Activated CD4-positive, alpha-beta T cell treated with anti-CD3 and anti-CD28 coated beads, Interleukin-2, amount 50 U/mL, for 16 hours (primary cell): ENCODE results near the gene BANK1.
A peak's percentile ranks its signal among the peaks of the same experiment; 100 is the strongest.

Experiments
- DNase-seq: peaks from one replicate; pipeline ENCODE4 v3.0.0-alpha.2; 2020

Gene BANK1

DNA sequence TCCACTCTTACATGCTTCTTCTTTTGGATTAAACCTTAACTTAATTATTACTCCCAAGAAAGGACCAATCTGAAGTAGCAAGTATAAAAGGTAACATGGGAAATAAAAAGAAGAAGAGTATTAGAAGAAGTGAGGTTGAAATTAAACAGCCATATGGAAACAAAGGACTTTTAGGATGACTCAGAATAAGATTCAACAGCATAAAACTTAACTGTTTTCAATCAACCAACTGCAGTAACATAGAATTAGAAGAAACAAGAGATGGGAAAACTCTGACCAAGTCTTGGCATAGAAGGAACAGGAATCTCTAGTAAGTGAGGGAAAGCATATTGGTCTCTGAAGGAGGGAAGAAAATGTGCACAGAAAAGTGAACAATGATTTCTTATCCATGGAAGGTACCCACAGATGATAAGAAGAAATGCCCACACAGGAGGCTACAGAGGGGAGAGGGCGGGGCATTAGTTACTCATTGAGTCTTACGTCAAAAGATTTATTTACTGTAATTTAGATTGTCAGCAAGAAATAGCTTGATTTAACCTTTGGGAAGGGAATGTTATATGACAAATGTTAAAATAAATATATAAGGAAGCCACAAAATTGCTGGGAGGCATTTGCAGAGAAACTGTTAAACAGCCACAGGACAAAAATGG is 177.3 kb downstream of the BANK1 start:
- DNase-seq = no peak

DNA sequence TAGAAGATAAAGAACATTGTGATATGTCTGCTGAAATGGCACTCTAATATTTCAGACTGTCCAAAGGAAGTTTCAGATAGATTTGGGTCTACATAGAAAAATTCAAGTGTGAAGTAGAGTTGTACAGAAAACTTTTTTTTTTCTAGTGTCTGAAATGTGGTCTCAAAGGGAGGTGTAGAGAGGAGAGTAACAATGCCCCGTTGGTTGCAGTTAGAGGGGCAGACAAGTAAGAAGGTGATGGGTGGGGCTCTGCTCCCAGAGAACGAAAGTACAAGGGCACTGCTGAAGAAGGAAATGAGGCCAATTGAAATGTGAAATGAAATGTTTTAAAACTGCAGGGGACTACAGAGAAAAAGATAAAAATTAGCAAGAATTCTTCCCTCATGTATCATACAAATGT is 177.8 kb downstream of the BANK1 start:
- DNase-seq = no peak

GRCh38 chr4:101969965-101970364 is 179.4 kb downstream of the BANK1 start:
- DNase-seq = no peak

- no peak for DNase-seq
Measured at GRCh38 chr4:101970547-101971155, 180.1 kb downstream of the BANK1 start.

GRCh38 chr4:101972791-101973190 is 182.3 kb downstream of the BANK1 start:
- no peak for DNase-seq

DNA sequence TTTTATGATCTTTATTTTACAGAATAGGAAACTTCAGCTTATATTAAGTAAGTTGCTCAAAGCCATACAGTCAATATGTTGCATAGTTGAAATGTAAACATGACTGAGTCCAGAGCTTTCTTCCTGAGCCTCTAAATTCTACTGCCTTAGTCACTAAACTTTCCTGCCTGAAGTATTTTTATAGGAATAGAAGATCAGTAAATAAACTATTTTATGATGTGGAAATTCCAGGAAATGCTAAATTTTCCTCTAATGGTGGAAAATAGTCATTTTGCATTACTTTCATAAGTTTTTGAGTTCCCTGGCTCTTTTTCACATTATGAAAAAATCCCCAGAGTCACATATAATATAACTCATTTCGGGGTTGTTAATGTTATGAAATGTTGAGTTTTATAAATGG is 182.8 kb downstream of the BANK1 start:
- DNase-seq = no peak

GRCh38 chr4:101977076-101977475 is 186.5 kb downstream of the BANK1 start:
- no peak for DNase-seq

DNA sequence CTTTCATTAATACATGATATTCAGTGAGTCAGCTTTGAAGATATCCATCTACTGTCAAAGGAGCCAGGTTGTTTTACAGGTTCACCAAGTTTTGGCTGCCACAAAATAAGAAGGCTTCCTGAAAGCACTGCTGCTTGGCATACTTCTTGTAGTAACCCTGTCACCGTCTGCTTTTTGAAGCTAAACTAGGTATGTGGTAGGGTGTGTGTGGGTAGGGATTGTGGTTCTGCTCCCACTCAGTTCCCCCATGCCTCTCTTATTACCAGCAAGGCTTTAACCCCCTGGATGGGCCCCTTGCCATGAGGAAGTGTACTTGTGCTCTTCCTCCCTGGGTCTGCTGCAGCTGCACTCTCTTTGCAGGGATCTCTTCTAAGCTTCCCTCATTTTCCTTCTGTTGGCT is 191.2 kb downstream of the BANK1 start:
- DNase-seq = no peak

DNA sequence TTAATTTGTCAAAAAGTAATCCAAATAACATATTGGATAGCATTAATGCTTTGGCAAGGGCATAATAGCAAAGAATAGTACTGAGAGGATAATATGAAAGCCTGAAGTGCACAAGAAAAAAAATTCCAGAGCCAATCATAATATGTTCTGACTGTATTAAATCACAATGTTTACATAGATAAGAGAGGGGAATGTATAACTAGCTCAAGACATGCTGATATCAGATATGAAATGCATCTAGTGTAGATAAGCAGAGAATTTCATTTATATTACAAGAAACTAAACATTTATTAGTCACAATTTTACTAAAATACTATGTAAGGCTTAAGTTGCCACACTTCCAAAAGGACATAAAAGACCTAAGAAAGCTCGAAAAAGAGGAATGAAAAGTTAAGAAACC is 193.3 kb downstream of the BANK1 start:
- no peak for DNase-seq

- DNase-seq = no peak
Measured at GRCh38 chr4:101987623-101988243, 197.2 kb downstream of the BANK1 start.

DNA sequence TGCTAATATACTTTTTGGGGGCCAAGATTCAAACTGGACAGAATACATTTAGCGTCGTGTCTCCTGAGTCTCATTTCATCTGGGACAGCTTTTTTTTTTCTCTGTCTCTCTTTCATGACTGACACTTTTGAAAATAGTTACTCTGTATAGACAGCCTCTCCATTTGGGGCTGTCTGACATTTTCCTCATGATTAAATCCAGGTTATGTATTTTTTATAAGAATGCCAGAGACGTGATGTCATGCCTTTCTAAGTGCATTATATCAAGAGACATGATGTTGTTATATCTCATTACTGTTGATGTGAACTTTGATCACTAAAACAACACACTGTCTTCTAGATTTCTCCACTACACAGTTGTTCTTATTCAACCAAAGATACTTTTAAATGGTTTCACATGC is 199.0 kb downstream of the BANK1 start:
- no peak for DNase-seq

DNA sequence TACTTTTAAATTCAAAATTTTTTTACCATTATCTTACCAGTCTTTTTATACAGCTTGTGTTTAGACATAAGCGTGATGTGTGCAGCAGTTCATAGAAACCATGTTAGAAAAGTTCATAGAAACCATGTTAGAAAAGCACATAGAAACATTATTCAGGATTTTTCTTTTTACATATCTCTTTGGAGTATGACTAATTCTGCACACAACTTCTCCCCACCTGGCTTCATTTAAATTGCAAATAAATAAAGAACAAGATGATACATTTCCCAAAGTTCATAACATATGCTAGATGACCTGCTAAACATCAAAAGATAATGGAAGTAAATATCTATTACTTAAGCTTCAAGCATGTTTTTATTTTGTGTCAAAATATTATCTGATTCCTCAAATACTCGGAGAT is 201.9 kb downstream of the BANK1 start:
- DNase-seq = no peak

GRCh38 chr4:101993002-101993841 is 202.7 kb downstream of the BANK1 start:
- DNase-seq = no peak

- DNase-seq = no peak
Measured at GRCh38 chr4:101993842-101994775, 203.6 kb downstream of the BANK1 start.

DNA sequence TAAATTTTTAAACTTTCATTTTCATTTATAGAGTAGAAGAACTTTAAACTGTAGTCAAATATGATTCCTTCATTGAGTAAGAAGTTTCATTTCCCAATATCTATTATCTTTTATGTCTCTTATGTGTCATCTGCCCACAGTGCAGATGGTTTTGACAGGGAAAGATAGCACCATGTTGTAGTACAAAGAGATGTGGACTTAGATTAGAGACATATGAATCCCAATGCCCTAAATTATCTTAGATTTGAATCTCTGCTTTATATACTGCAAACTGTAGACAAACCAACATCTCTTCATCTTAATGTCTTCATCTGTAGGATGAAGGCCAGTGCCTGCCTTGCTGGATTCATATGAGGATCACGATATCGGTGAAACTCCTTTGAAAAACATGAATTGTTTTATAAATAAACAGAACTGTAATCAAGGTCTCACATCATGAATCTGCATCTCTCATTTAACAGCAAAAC is 217.5 kb downstream of the BANK1 start:
- DNase-seq = peak; percentile 29

DNA sequence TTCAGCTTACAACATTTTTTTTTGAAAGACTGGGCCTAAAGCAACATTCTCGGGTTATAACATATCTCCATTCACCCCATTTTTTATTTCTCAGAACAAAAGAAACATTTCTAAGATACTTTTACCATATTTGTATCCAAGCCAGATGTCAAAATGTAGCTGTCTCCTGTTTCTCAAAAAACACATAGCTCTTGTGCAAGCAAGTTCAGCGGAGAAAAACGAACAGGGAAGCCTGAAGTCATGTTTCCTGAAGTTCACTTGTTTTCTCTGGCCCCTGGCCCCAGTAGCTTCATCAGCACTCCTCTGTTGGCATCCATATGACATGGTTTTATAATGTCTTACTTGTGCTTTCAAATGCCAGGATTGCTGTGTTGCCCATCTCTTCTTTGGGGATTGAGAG is 218.2 kb downstream of the BANK1 start:
- no peak for DNase-seq

- DNase-seq = no peak
Measured at GRCh38 chr4:102022343-102022742, 231.8 kb downstream of the BANK1 start.

DNA sequence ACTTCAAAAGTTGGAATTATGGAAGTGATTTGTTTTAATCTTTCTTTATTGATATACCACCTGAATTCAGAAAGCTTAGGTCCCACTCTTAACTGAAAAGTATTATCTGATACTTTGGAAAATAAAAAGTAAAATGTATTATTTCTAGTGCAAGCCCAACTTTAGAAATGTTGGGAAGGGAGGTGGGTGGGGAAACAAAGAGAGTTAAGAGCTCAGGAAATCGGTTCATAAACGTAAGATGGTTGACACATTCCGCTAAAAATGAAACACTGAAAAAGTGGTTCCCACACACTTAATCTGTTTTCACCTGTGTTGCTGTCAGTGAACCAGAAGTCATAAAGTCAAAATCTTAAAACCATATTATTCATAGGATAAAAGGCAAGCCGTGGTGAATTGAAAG is 237.4 kb downstream of the BANK1 start:
- DNase-seq = no peak

- DNase-seq = no peak
Measured at GRCh38 chr4:102031406-102031805, 240.9 kb downstream of the BANK1 start.

- DNase-seq = no peak
Measured at GRCh38 chr4:102036016-102036415, 245.5 kb downstream of the BANK1 start.

DNA sequence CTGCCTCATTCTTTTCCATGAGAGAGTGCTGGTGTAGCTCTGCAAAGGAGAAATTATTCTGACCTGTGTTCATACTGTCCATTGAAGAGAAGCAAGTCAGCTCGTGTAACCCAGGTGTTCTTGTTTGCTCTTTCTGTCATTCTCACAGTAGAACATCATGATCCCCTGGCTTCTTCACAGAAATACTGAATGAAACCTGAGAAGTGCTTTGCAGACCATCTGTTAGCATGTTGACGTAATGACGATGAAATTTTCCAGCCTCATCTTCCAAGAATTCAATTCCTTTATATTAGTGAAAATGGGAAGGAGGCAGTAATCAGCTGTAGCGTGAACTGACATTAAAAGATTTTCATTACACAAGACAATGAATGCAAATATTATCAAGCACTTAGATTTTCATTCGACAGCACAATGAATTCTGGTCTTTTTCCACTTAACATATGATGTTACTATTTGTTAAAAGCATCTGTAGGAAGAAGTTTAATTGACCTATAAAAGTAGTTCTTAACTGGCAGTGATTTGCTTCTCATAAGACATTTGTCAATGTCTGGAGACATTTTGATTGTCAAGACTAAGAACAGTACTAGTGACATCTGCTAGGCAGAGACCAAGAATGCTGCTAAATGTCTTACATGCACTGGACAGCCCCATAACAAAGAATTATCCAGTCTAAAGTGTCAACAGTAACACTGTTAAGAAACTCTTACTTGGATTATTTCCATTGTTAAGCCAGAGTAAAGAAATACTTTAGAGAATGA is 246.3 kb downstream of the BANK1 start:
- DNase-seq = no peak

GRCh38 chr4:102037566-102037965 is 247.0 kb downstream of the BANK1 start:
- DNase-seq = no peak
